ENCODE measurements around the gene AMY1C. TPM values are rescaled to one million over a fixed set of nuclear protein-coding genes. Genes with fewer than 3 reads are reported as not detected.
"Not testable (repeated sequence)": the region's sequence is repeated elsewhere in the genome, so short reads cannot be mapped to it uniquely, and the experiment has no call there.

AMY1C gene
- total RNA-seq (2014; rRNA removed; shearing (Covaris generic)) = not detected in 2 replicates

DNA sequence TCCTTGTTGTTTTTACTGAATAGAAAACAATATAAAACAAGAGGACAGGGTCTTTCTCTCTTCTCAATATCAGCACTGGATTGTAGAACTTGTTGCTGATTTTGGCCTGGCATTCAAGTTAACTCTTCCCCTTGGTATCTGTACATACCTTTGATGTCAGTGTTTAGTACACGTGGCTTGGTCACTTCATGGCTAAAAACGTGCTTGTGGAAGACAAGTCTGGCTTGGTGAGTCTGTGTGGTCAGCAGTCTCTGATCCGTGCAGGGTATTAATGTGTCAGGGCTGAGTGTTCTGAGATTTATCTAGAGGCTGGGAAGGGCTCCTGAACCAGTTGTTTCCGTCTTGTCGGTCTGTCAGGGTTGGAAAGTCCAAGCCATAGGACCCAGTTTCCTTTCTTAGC, at the start of gene AMY1C:
Gene AMY1C (plus strand): TSS at position 301 of the 400 bp plus-strand sequence. CDS start 572 bp downstream, outside the sequence.
- in situ Hi-C loops (cut with HindIII; ENCODE audit: low sequenced_read_pairs); DNase-seq (ENCODE audit: low spot score): not testable (repeated sequence)

- DNase-seq (ENCODE audit: low spot score); in situ Hi-C loops (cut with HindIII; ENCODE audit: low sequenced_read_pairs): not testable (repeated sequence)
Measured at GRCh38 chr1:103700669-103701068, 49.0 kb upstream of the AMY1C start.

DNA sequence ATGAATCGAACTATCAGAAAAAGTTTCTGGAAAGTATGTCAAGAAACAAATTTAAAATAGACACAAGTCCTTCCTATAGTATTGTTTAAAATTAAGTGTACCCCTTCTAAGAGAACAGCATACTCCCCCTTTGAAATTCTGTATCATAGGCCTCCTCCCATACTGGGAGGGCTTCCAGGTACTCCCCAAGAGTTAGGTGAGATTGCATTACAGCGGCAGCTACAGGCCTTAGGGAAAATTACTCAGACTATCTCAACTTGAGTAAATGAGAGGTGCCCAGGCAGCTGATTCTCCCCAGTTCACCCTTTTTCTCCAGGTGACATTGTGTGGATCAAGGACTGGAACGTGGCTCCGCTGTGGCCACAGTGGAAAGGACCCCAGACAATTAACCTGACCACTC, 48.4 kb upstream of the AMY1C start:
- DNase-seq (ENCODE audit: low spot score); in situ Hi-C loops (cut with HindIII; ENCODE audit: low sequenced_read_pairs): not testable (repeated sequence)

DNA sequence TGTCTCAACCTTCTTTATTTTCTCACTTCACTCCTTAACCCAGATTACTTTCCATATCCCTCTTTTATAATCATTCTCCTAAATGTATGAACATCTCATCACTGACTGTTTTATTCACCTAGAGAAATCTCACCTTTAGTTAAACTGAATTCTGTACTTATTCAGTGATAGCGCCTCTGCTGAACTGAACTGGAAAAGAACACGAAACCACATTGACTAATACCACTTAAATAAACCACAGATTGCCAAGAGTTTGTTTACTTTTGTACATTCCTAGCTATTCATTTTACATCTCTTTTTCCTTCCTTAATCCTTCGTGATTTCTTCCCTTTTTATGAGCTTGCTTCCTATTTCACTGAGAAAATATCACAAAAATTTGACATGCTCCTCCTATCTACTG, 42.0 kb upstream of the AMY1C start:
- in situ Hi-C loops (cut with HindIII; ENCODE audit: low sequenced_read_pairs); DNase-seq (ENCODE audit: low spot score): not testable (repeated sequence)

DNA sequence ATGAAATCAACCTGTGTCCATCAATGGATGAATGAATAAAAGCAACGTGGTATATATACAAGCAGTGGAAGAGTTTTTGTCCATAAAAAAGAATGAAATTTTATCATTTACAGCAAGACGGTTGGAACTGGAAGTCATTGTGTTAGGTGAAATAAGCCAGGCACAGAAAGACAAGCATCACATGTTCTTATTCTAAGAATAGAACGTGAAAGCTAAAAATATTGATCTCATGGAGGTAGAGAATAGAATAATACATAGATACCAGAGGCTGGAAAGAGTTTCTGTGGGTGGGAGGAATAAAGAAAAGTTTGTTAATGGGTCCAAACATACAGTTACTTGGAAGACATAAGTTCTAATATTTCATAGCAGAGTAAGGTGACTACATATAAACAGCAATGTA, 39.3 kb upstream of the AMY1C start:
- DNase-seq (ENCODE audit: low spot score); in situ Hi-C loops (cut with HindIII; ENCODE audit: low sequenced_read_pairs): not testable (repeated sequence)

DNA sequence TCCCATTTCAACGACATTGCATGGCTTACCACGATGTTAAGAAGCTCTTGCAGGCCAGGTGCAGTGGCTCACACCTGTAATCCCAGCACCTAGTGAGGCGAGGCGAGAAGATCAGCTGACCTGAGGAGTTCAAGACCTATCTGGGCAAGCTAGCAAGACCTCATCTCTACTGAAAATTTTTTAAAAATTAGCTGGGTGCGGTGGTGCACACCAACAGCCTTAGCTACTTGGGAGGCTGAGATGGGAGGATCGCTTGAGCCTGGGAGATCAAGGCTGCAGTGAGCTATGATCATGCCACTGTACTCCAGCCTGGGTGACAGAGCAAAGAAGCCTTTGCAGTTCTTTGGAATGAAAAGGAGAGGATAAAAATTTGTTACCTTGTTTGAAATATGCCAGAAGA, 32.3 kb upstream of the AMY1C start:
- in situ Hi-C loops (cut with HindIII; ENCODE audit: low sequenced_read_pairs); DNase-seq (ENCODE audit: low spot score): not testable (repeated sequence)

DNA sequence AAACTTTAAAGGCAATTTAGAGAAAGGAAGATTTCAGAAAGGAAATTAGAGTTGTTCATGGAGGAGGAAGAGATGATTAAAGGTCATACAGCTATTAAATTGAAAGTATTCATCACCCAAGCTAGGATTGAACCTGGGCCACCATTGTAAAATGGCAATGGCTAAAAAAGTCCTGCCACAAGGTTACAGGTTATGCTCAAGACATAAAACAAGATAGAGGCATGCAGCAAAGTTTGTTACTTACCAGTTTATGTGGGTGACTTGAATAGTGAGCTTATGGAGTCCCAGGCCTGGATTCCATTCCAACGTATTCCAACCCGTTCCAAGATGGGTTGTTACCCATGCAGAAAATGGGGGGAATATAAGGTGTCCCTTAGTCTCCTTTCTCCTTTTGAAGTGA, 28.2 kb upstream of the AMY1C start:
- DNase-seq (ENCODE audit: low spot score); in situ Hi-C loops (cut with HindIII; ENCODE audit: low sequenced_read_pairs): not testable (repeated sequence)

GRCh38 chr1:103735334-103735733, 14.4 kb upstream of the AMY1C start:
- in situ Hi-C loops (cut with HindIII; ENCODE audit: low sequenced_read_pairs); DNase-seq (ENCODE audit: low spot score): not testable (repeated sequence)

GRCh38 chr1:103738031-103738430, 11.7 kb upstream of the AMY1C start:
- DNase-seq (ENCODE audit: low spot score); in situ Hi-C loops (cut with HindIII; ENCODE audit: low sequenced_read_pairs): not testable (repeated sequence)

GRCh38 chr1:103744449-103744848, 5.2 kb upstream of the AMY1C start:
- in situ Hi-C loops (cut with HindIII; ENCODE audit: low sequenced_read_pairs); DNase-seq (ENCODE audit: low spot score): not testable (repeated sequence)

DNA sequence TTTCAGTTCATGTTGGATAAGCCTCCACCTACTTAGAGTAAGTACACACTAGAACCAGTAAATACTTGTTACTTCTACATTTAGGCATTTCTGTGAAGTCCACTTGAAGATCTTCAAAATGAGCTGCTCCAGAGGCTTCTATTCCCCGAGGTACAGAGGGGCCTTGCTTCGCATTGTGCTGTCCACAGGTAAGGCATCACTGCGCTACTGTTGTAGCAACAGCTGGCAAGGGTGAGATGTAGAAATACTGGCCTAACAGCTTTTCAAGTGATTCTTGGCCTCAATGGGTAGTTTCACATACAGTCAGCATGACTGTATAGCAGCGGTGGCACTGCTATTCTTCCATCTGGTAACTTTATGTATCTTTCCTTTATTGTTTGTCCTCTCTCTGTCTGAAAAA, 4.7 kb upstream of the AMY1C start:
- in situ Hi-C loops (cut with HindIII; ENCODE audit: low sequenced_read_pairs); DNase-seq (ENCODE audit: low spot score): not testable (repeated sequence)

GRCh38 chr1:103748273-103748672, 1.4 kb upstream of the AMY1C start:
- DNase-seq (ENCODE audit: low spot score); in situ Hi-C loops (cut with HindIII; ENCODE audit: low sequenced_read_pairs): not testable (repeated sequence)

- DNase-seq (ENCODE audit: low spot score) = no peak
- in situ Hi-C loops (cut with HindIII; ENCODE audit: low sequenced_read_pairs) = no loop called here
Measured at GRCh38 chr1:103761896-103762295, 12.2 kb downstream of the AMY1C start.

- in situ Hi-C loops (cut with HindIII; ENCODE audit: low sequenced_read_pairs) = no loop called here
- no peak for DNase-seq (ENCODE audit: low spot score)
Measured at GRCh38 chr1:103779932-103780331, 30.2 kb downstream of the AMY1C start.

DNA sequence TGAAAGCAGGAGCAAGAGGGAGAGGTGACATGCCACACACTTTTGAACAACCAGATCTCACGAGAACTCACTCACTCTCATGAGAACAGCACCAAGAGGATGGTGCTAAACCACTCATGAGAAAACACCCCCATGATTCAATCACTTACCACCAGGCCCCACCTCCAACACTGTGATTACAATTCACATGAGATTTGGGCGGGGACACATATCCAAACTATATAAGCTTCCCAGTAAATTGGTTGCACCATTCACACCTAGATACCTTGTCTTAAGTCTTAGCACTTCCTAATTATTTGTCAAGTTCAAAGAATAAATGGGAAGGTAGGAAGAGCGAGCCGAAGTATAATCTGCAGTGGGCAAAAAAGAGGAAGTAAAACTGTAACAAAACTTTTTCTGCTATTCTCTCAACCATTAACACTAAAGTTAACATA, 34.3 kb downstream of the AMY1C start:
- DNase-seq (ENCODE audit: low spot score) = no peak
- in situ Hi-C loops (cut with HindIII; ENCODE audit: low sequenced_read_pairs) = no loop called here

- DNase-seq (ENCODE audit: low spot score) = peak; percentile 15
- in situ Hi-C loops (cut with HindIII; ENCODE audit: low sequenced_read_pairs) = no loop called here
Measured at GRCh38 chr1:103788377-103788776, 38.7 kb downstream of the AMY1C start.

- in situ Hi-C loops (cut with HindIII; ENCODE audit: low sequenced_read_pairs) = no loop called here
Measured at GRCh38 chr1:103790172-103790571, 40.5 kb downstream of the AMY1C start.

More at GRCh38 chr1:103790172-103790571, 40.5 kb downstream of the AMY1C start:
- no peak for DNase-seq (ENCODE audit: low spot score)

Other genes starting within 250 kb of the AMY1C start
- gene RNPC3, start 224.2 kb upstream of the AMY1C start, total RNA-seq (2014; rRNA removed; shearing (Covaris generic)) = 6.5 and 25.7 TPM in 2 replicates
- gene AMY2B, start 178.3 kb upstream of the AMY1C start, total RNA-seq (2014; rRNA removed; shearing (Covaris generic)) = 0.95 TPM in 1 of 2 replicates, not detected in the other
- not detected in 2 replicates for gene AMY2A, start 132.5 kb upstream of the AMY1C start, total RNA-seq (2014; rRNA removed; shearing (Covaris generic))
- not detected in 2 replicates for gene AMY1A, start 94.1 kb upstream of the AMY1C start, total RNA-seq (2014; rRNA removed; shearing (Covaris generic))
- gene AMY1B, start 53.7 kb upstream of the AMY1C start, total RNA-seq (2014; rRNA removed; shearing (Covaris generic)) = not detected in 2 replicates

Data from G401 (cell line).